Mesodermal cell (in vitro differentiated cells): ENCODE data around the gene CACNG1.
"Not testable (repeated sequence)": the region's sequence is repeated elsewhere in the genome, so short reads cannot be mapped to it uniquely, and the experiment has no call there.

Source experiments
- H3K27ac ChIP-seq: 2 replicates; pipeline ENCODE4 v1.7.0; 2013; ENCODE audit warnings: mild to moderate bottlenecking, low read depth, low read length, moderate library complexity; ENCODE audit not compliant: severe bottlenecking
- H3K36me3 ChIP-seq: 2 replicates; pipeline ENCODE4 v1.7.1; 2013; ENCODE audit warnings: mild to moderate bottlenecking, low read length, moderate library complexity; ENCODE audit not compliant: control insufficient read depth, insufficient read depth
- H3K4me1 ChIP-seq: one replicate; pipeline ENCODE4 v1.7.1; 2013; ENCODE audit warnings: mild to moderate bottlenecking, low read length; ENCODE audit not compliant: insufficient read depth, control insufficient read depth, poor library complexity, severe bottlenecking
- H3K4me3 ChIP-seq: 2 replicates; pipeline ENCODE4 v1.7.0; 2013; ENCODE audit warnings: low read length, control low read depth, mild to moderate bottlenecking; ENCODE audit not compliant: insufficient read depth, poor library complexity, severe bottlenecking; ENCODE audit errors: extremely low read depth
- H3K9me3 ChIP-seq: 2 replicates; pipeline ENCODE4 v1.7.1; 2013; ENCODE audit warnings: mild to moderate bottlenecking, low read length, moderate library complexity; ENCODE audit not compliant: control insufficient read depth
- WGBS, 2 experiments: methylation state at CpG; one replicate each; pipeline ENCODE4 v1.1.5; 2013; ENCODE audit warnings: missing lambda C conversion rate in 2 of 2; ENCODE audit not compliant: insufficient coverage in 2 of 2; 5-methylcytosine and 5-hydroxymethylcytosine counted together

The CACNG1 gene

GRCh38 chr17:67096609-67097008 lies 52.3 kb downstream of the CACNG1 start:
- H3K36me3 ChIP-seq, result peaks cover 7% of the 10 kb centered on the region
- 100% methylated on average over 1 of the region's 1 CpG; no CpG with 5 or more reads in 1 of the 2 experiments for WGBS, 2 experiments
- no peaks in the 10 kb centered on the region for H3K9me3 ChIP-seq
- H3K4me1 ChIP-seq, result no peaks in the 10 kb centered on the region
- H3K4me3 ChIP-seq, result no peak overlapping the region
- H3K27ac ChIP-seq, result no peak overlapping the region

- H3K36me3 ChIP-seq, result peaks cover 12% of the 10 kb centered on the region
- no peak overlapping the region for H3K27ac ChIP-seq
- no peaks in the 10 kb centered on the region for H3K4me1 ChIP-seq
- H3K9me3 ChIP-seq, result no peaks in the 10 kb centered on the region
- no CpG with 5 or more reads among the region's 1 CpG for WGBS, 2 experiments
- no peak overlapping the region for H3K4me3 ChIP-seq
These were observed 53.7 kb downstream of the CACNG1 start for GRCh38 chr17:67098006-67098405.

- WGBS, 2 experiments, result 74 to 100% methylated on average over 2 to 4 of the region's 7 CpGs
- H3K9me3 ChIP-seq, H3K27ac ChIP-seq, H3K4me3 ChIP-seq, H3K4me1 ChIP-seq: not testable (repeated sequence)
- H3K36me3 ChIP-seq, result peaks cover 59% of the 10 kb centered on the region
These were observed 60.3 kb downstream of the CACNG1 start for GRCh38 chr17:67104641-67105040.

DNA sequence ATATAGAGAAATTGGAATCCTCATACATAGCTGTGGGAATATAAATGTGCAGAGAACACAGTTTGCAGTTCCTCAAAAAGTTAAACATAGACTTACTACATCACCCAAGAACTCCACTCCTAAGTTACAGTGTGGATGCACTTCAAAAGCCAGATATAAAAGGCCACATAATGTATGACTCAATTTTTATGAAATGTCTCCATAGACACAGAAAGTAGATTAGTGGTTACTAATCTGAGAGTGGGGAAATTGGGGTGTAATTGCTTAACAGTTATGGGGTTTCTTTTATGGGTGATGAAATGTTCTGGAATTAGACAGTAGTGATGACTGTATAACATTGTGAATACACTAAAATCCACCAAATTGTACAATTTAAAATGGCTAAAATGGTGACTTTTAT lies 60.9 kb downstream of the CACNG1 start:
- Histone ChIP-seq H3K36me3 (peaks cover 59% of the 10 kb centered on the region), H3K4me1 (no peaks in the 10 kb centered on the region), H3K27ac (no peak overlapping the region), H3K4me3 (no peak overlapping the region), H3K9me3 (no peaks in the 10 kb centered on the region)
